ENCODE results near the gene NTM.

Gene NTM

GRCh38 chr11:131572423-131572822 lies 202.0 kb downstream of the NTM start:
- DNase-seq: no peak

DNA sequence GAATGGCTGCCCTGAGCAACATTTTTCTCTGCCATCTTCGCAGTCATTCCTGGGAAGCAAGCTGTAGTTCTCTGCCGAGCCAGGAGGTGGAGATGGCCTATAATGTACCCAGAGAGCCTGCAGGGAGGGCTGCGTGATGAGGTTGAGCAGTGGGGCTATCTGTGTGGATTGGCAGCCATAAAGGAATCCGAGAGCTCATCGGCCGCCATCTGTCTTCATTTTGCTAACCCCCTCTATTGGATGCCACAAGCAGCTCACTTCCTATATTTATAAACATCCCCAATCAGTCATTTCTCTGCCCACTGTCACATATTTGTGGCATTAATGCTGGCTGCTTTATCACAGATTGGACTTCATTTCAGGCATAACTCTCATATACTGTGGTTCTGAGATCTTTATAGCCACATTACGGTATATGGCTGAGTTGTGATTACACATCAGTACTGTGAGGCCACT lies 209.5 kb downstream of the NTM start:
- H3K27me3 ChIP-seq: no peaks in the 10 kb centered on the region
- peak; percentile 21; the same call in 1 of the 2 replicates for TF ChIP-seq CTCF (IDR thresholded peaks at IDR 0.05; ENCODE audit: low read depth, low read length)
- no peaks in the 10 kb centered on the region for H3K4me1 ChIP-seq
- H3K4me3 ChIP-seq (ENCODE audit: low read depth, low read length): no peak overlapping the region
- DNase-seq: no peak
- no peaks in the 10 kb centered on the region for H3K36me3 ChIP-seq
- H3K9me3 ChIP-seq: no peaks in the 10 kb centered on the region

More at GRCh38 chr11:131572423-131572822, 202.0 kb downstream of the NTM start:
- Histone ChIP-seq H3K4me3 (ENCODE audit: low read depth, low read length) (no peak overlapping the region), H3K4me1 (no peaks in the 10 kb centered on the region), H3K9me3 (no peaks in the 10 kb centered on the region), H3K36me3 (no peaks in the 10 kb centered on the region), H3K27me3 (no peaks in the 10 kb centered on the region)
- TF ChIP-seq CTCF (IDR thresholded peaks at IDR 0.05; ENCODE audit: low read depth, low read length): no peak

GRCh38 chr11:131580476-131580875 lies 210.1 kb downstream of the NTM start:
- H3K4me3 ChIP-seq (ENCODE audit: low read depth, low read length): no peak overlapping the region
- no peaks in the 10 kb centered on the region for H3K4me1 ChIP-seq
- H3K36me3 ChIP-seq: no peaks in the 10 kb centered on the region
- no peak for TF ChIP-seq CTCF (IDR thresholded peaks at IDR 0.05; ENCODE audit: low read depth, low read length)
- no peak for DNase-seq
- no peaks in the 10 kb centered on the region for H3K9me3 ChIP-seq
- no peaks in the 10 kb centered on the region for H3K27me3 ChIP-seq

DNA sequence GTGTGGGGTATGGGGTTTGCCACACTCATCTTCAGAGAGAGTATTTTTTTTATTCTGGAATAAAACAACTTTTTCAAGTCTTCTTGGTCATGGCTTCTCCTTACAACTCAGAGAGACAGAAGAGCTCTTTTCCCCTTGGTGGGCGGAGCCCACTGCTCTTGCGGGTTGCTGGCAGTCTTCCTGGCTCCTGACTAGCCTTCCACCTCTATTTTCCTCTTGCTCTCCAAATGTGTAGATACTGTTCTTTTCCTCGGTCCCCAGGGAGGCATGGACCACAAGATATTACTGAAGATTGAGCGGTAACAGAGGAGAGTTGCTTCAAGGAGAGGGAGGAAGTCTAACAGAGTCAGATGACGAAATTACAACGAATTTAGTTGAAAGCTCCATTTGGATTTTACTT lies 210.6 kb downstream of the NTM start:
- no peak for DNase-seq
- Histone ChIP-seq H3K4me1 (no peaks in the 10 kb centered on the region), H3K27me3 (no peaks in the 10 kb centered on the region), H3K4me3 (ENCODE audit: low read depth, low read length) (no peak overlapping the region), H3K36me3 (no peaks in the 10 kb centered on the region), H3K9me3 (no peaks in the 10 kb centered on the region)
- no peak for TF ChIP-seq CTCF (IDR thresholded peaks at IDR 0.05; ENCODE audit: low read depth, low read length)

DNA sequence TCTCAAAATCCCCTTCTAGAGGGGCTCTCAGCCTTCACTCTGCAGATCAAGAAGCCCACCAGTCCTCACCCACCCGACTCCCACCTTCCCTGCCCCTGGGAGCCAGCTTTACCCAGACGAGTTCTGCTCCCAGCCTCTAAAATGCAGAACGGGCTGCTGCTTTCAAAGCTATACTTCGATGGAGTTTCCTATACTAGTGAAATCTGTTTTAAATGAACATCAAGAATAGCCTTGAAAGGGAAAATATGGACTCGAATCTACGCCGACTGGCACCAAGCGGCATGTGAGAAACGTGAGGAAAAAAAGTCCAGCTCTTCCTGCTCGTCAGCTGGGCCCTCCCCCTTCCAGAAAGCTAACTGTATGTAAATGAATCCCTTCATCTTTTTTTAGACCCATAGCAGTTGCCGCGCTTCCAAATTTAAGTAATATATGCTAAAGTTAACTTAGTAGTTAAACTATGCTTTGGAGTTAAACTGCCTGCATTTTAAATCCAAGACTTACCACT lies 211.7 kb downstream of the NTM start:
- DNase-seq: no peak
- Histone ChIP-seq H3K4me1 (no peaks in the 10 kb centered on the region), H3K9me3 (no peaks in the 10 kb centered on the region), H3K4me3 (ENCODE audit: low read depth, low read length) (no peak overlapping the region), H3K36me3 (no peaks in the 10 kb centered on the region), H3K27me3 (no peaks in the 10 kb centered on the region)
- no peak for TF ChIP-seq CTCF (IDR thresholded peaks at IDR 0.05; ENCODE audit: low read depth, low read length)

DNA sequence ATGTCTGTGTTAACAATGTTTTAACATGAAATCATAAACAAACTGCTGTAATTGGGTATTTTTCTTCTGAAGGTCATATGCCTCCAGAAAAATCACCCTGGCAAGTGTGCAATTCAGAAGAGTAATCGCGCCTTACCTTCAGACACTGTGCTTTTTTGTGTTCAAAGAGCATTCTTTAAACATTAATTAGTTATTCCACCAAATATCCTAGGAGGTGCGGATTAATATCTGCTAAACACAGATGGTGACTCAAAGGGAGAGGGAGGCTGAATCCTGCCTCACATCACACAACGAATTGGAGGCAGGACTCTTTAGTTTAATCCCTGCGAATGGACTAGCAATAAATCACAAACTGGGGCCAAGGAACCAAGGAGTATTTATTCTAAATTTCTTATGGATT lies 213.0 kb downstream of the NTM start:
- no peak for DNase-seq
- no peak for TF ChIP-seq CTCF (IDR thresholded peaks at IDR 0.05; ENCODE audit: low read depth, low read length)
- no peaks in the 10 kb centered on the region for H3K27me3 ChIP-seq
- no peaks in the 10 kb centered on the region for H3K4me1 ChIP-seq
- no peak overlapping the region for H3K4me3 ChIP-seq (ENCODE audit: low read depth, low read length)
- H3K36me3 ChIP-seq: no peaks in the 10 kb centered on the region
- H3K9me3 ChIP-seq: no peaks in the 10 kb centered on the region

Data from BE2C (cell line).